K562 (cell line): ENCODE measurements around the gene RETN. TPM values are rescaled to one million over a fixed set of nuclear protein-coding genes. Genes with fewer than 3 reads are reported as not detected.

ENCODE experiments used
- ATAC-seq: fragments of 200-7000 bp; cut with Tn5 transposase; 3 replicates; pipeline ENCODE4 v1.9.1; 2020; ENCODE audit warnings: moderate library complexity
- BruUV-seq: library from RNA; stranded (reverse); fragments of 400-500 nt; replicated peaks from 2 replicates; lab custom pipeline; 2021; lab: Mats Ljungman, UMichigan
- CTCF ChIA-PET: fragments of 300-600 bp; formaldehyde crosslinking; extraction: SDS; loops from one replicate; lab custom pipeline; 2021; ENCODE audit warnings: low intra/inter-chr PET ratio; lab: Yijun Ruan, JAX
- POLR2A ChIA-PET: fragments of 300-600, 350-650 bp; sonication (Branson Sonifier 250); formaldehyde crosslinking; extraction: SDS; loops from one replicate; lab custom pipeline; 2021; ENCODE audit warnings: antibody characterized with exemption, inconsistent platforms; lab: Yijun Ruan, JAX
- DNase-seq, 4 experiments: peaks; one replicate each; pipeline versions ENCODE4 v3.0.0 to v3.0.0-alpha.2; 2011 to 2018; ENCODE audit warnings: low spot score in 3 of 4, mixed read lengths in 3 of 4; ENCODE audit errors: extremely low read depth in 1 of 4
- FAIRE-seq: peaks from 2 replicates; lab custom pipeline; 2011; peaks lifted over from hg19 to GRCh38; lab: Jason Lieb, UNC
- H2AFZ ChIP-seq: 2 replicates; pipeline ENCODE4 v1.6.0; 2011; ENCODE audit warnings: low read depth, low read length, control low read depth, inconsistent platforms
- H3K27ac ChIP-seq: fragments of 200-600 bp; 3 replicates; pipeline ENCODE4 v1.8.0; 2011; ENCODE audit warnings: low read depth, mild to moderate bottlenecking, control low read depth, inconsistent platforms, low read length, moderate library complexity, mixed read lengths; ENCODE audit errors: extremely low read depth
- H3K27me3 ChIP-seq, 2 experiments: fragments of 300-600 bp in 1 of 2; 2 replicates in 1 of 2; 3 replicates in 1 of 2; pipeline versions ENCODE4 v1.6.0 to v1.8.0; 2011; ENCODE audit warnings: inconsistent platforms in 2 of 2, low read length in 2 of 2, mild to moderate bottlenecking in 1 of 2, mixed read lengths in 1 of 2, moderate library complexity in 1 of 2; ENCODE audit not compliant: control insufficient read depth in 2 of 2, insufficient read depth in 2 of 2
- H3K36me3 ChIP-seq: fragments of 300-600 bp; 3 replicates; pipeline ENCODE4 v1.8.0; 2011; ENCODE audit warnings: mild to moderate bottlenecking, low read length, inconsistent platforms; ENCODE audit not compliant: control insufficient read depth, insufficient read depth
- H3K4me1 ChIP-seq, 2 experiments: fragments of 200-600 bp in 1 of 2; replicated peaks in 1 of 2; 2 replicates in 1 of 2; 3 replicates in 1 of 2; pipeline versions ENCODE4 v1.5.1 to v1.8.0; 2011; ENCODE audit warnings: inconsistent platforms in 2 of 2, low read length in 2 of 2, mild to moderate bottlenecking in 1 of 2, mixed read lengths in 1 of 2, moderate library complexity in 1 of 2; ENCODE audit not compliant: control insufficient read depth in 2 of 2, insufficient read depth in 2 of 2
- H3K4me2 ChIP-seq: 2 replicates; pipeline ENCODE4 v1.6.1; 2011; ENCODE audit warnings: low read length, control low read depth, inconsistent platforms, mixed read lengths; ENCODE audit not compliant: insufficient read depth
- H3K4me3 ChIP-seq: fragments of 200-600 bp; sonication (generic), shearing (Covaris generic); 2 replicates; pipeline ENCODE4 v1.5.1; 2016; ENCODE audit warnings: control low read depth, inconsistent platforms
- H3K79me2 ChIP-seq: fragments of 200-600 bp; 3 replicates; pipeline ENCODE4 v1.8.0; 2011; ENCODE audit warnings: low read length, inconsistent platforms; ENCODE audit not compliant: control insufficient read depth, insufficient read depth
- H3K9ac ChIP-seq, 2 experiments: 2 replicates each; pipeline versions ENCODE4 v1.6.0 to v1.6.1; 2011; ENCODE audit warnings: low read depth in 2 of 2, low read length in 2 of 2, control low read depth in 1 of 2, inconsistent platforms in 1 of 2, mild to moderate bottlenecking in 1 of 2, mixed read lengths in 1 of 2; ENCODE audit not compliant: insufficient read depth in 1 of 2
- H3K9me1 ChIP-seq: one replicate; pipeline ENCODE4 v1.6.0; 2011; ENCODE audit warnings: inconsistent platforms, mild to moderate bottlenecking, low read length, moderate library complexity; ENCODE audit not compliant: control insufficient read depth, insufficient read depth
- H3K9me3 ChIP-seq: replicated peaks from 2 replicates; pipeline ENCODE4 v1.5.1; 2011; ENCODE audit warnings: low read depth, low read length, inconsistent platforms; ENCODE audit not compliant: control insufficient read depth, insufficient read depth
- H4K20me1 ChIP-seq: replicated peaks from 2 replicates; pipeline ENCODE4 v1.6.1; 2011; ENCODE audit warnings: low read length, inconsistent platforms, mixed read lengths; ENCODE audit not compliant: control insufficient read depth, insufficient read depth
- BACH1 ChIP-seq: fragments of 200-800 bp; sonication (Bioruptor generic); IDR thresholded peaks from 2 replicates; pipeline ENCODE4 v1.6.1; 2016; ENCODE audit warnings: missing genetic modification characterization, missing compliant biosample characterization
- DMBX1 ChIP-seq: fragments of 250-450 bp; sonication (Bioruptor Pico); IDR thresholded peaks from 2 replicates; pipeline ENCODE4 v1.8.0; 2022; ENCODE audit warnings: inconsistent platforms, mild to moderate bottlenecking, moderate library complexity, borderline replicate concordance
- GTF3C2 ChIP-seq: IDR thresholded peaks from 3 replicates; pipeline ENCODE4 v1.6.1; 2011; ENCODE audit warnings: borderline replicate concordance, mild to moderate bottlenecking, moderate library complexity; ENCODE audit not compliant: insufficient read length; ENCODE audit errors: extremely low read depth
- HBP1 ChIP-seq: fragments of 450-650 bp; formaldehyde crosslinking; IDR thresholded peaks from 2 replicates; pipeline ENCODE4 v1.4.0; 2022; ENCODE audit warnings: missing genetic modification characterization
- HDAC3 ChIP-seq: fragments of 450-650 bp; IDR thresholded peaks from 2 replicates; pipeline ENCODE4 v1.6.1; 2018; ENCODE audit warnings: borderline replicate concordance, mild to moderate bottlenecking, moderate library complexity; ENCODE audit not compliant: partially characterized antibody
- HDAC8 ChIP-seq: fragments of 450-650 bp; IDR thresholded peaks from 2 replicates; pipeline ENCODE4 v1.6.1; 2016; ENCODE audit warnings: mild to moderate bottlenecking, missing genetic modification characterization, moderate library complexity, missing compliant biosample characterization
- IFI16 ChIP-seq: fragments of 250-450 bp; sonication (Bioruptor Pico); IDR thresholded peaks from 2 replicates; pipeline ENCODE4 v2.1.2; 2022; ENCODE audit warnings: mild to moderate bottlenecking, inconsistent platforms
- MYC ChIP-seq, 2 experiments: fragments of 250-450 bp in 1 of 2; sonication (Bioruptor Pico) in 1 of 2; IDR thresholded peaks; 2 replicates each; pipeline versions ENCODE4 v1.5.1 to v1.6.1; 2012 to 2021; ENCODE audit warnings: low read depth in 2 of 2, borderline replicate concordance in 1 of 2, improper control_type of control experiment in 1 of 2, low read length in 1 of 2, mild to moderate bottlenecking in 1 of 2, moderate library complexity in 1 of 2
- PHF20 ChIP-seq: fragments of 450-650 bp; IDR thresholded peaks from 2 replicates; pipeline ENCODE4 v1.6.1; 2018; ENCODE audit not compliant: partially characterized antibody
- SP1 ChIP-seq: sonication (generic); formaldehyde crosslinking; IDR thresholded peaks from 2 replicates; pipeline ENCODE4 v1.8.1; 2022; ENCODE audit warnings: mild to moderate bottlenecking, missing genetic modification reagents
- ZFX ChIP-seq: sonication (generic); formaldehyde crosslinking; IDR thresholded peaks from 2 replicates; pipeline ENCODE4 v1.8.0; 2022; ENCODE audit warnings: mild to moderate bottlenecking, missing genetic modification reagents, moderate library complexity
- ZNF224 ChIP-seq: sonication (generic); formaldehyde crosslinking; IDR thresholded peaks from 2 replicates; pipeline ENCODE4 v1.8.0; 2022; ENCODE audit warnings: mild to moderate bottlenecking, missing genetic modification reagents
- ZSCAN29 ChIP-seq: fragments of 450-650 bp; IDR thresholded peaks from 2 replicates; pipeline ENCODE4 v1.6.1; 2017
- WGBS: fragments of 100-300 bp; shearing (Covaris generic); methylation state at CpG from one replicate; pipeline ENCODE4 v1.1.6; 2016; ENCODE audit warnings: low coverage, mixed read lengths; ENCODE audit not compliant: insufficient coverage; ENCODE audit errors: missing lambda C conversion rate; 5-methylcytosine and 5-hydroxymethylcytosine counted together
- in situ Hi-C: fragments of 300-500 bp; cut with MboI; formaldehyde crosslinking; loops from 4 replicates; pipeline ENCODE4 v1.15.0; 2018; ENCODE audit warnings: inconsistent platforms, mixed read lengths
- intact Hi-C: fragments of 100-400 bp; cut with micrococcal nuclease; formaldehyde crosslinking; loops from 2 replicates; pipeline ENCODE4 v1.14.2; 2022
- polyA plus RNA-seq, 8 experiments: library from polyadenylated mRNA; depleted of rRNA in 4 of 8; stranded (reverse) in 5 of 8; unstranded in 3 of 8; fragments of >200 nt; fragmentation: Nextera tagmentation in 2 of 8; fragmentation: Illumina TruSeq in 1 of 8; extraction: Ambion mirVana in 2 of 8; extraction: Trizol in 1 of 8; gene quantifications; 2 replicates each; pipeline versions ENCODE4 v1.2.1 to v1.2.3, GENCODE V29; 2011 to 2014; ENCODE audit warnings: inconsistent platforms in 1 of 8, missing spikeins in 1 of 8
- total RNA-seq, 7 experiments: library from RNA; depleted of rRNA in 6 of 7; stranded (reverse); fragments of >200 nt in 6 of 7; fragmentation: Illumina TruSeq in 2 of 7; extraction: Trizol in 2 of 7; gene quantifications; 2 replicates each; pipeline versions ENCODE4 v1.2.1 to v1.2.3, GENCODE V29; 2011 to 2021; ENCODE audit warnings: low replicate concordance in 1 of 7

RETN gene
- total and polyA plus RNA-seq, 9 of the 15 experiments (the other 6 are each of a cell fraction or from before 2014, with no cell fraction given), result not detected

GRCh38 chr19:7663706-7664105 lies 5.1 kb upstream of the RETN start:
- WGBS, result 40% methylated on average over 7 of the region's 7 CpGs
- in situ Hi-C loops, result no loop called here
- H3K9me3 ChIP-seq, result no peaks in the 10 kb centered on the region
- POLR2A ChIA-PET, result interaction anchor here (0.7 to 1.3 kb wide), 3 partner anchors 10 to 34 kb away, joined by 3 to 4 read pairs (median 3); partner anchors contain the start of gene PET100
- intact Hi-C loops, result no loop called here
- ATAC-seq (no peak), FAIRE-seq (no peak), DNase-seq (no peak)
- H3K36me3 ChIP-seq, result no peaks in the 10 kb centered on the region
- no peaks in the 10 kb centered on the region for H3K4me1 ChIP-seq
- no peak overlapping the region for H3K4me2 ChIP-seq
- H3K27me3 ChIP-seq, result peaks cover 12 to 21% of the 10 kb centered on the region in 2 experiments; a peak in 4 of 5 replicates
- H3K27ac ChIP-seq, result no peak overlapping the region
- H3K79me2 ChIP-seq, result no peaks in the 10 kb centered on the region
- no peaks in the 10 kb centered on the region for H4K20me1 ChIP-seq
- no TSS peak for BruUV-seq
- CTCF ChIA-PET, result no interaction called here
- H3K9ac ChIP-seq, result no peak overlapping the region
- H2AFZ ChIP-seq, result no peak overlapping the region
- no peak overlapping the region for H3K4me3 ChIP-seq
- no peaks in the 10 kb centered on the region for H3K9me1 ChIP-seq
- TF ChIP-seq SP1 (CRISPR knock-in tag), result no peak
- TF ChIP-seq HDAC3, result no peak
- TF ChIP-seq ZFX (CRISPR knock-in tag), result no peak
- TF ChIP-seq ZSCAN29, result no peak
- no peak for TF ChIP-seq BACH1 (tag)
- TF ChIP-seq MYC (IDR thresholded peaks at IDR 0.05; ENCODE audit: low read depth, low read length), result no peak
- no peak for TF ChIP-seq MYC (CRISPR knock-in tag; IDR thresholded peaks at IDR 0.05; ENCODE audit: borderline replicate concordance, low read depth)
- TF ChIP-seq HDAC8, result no peak
- TF ChIP-seq PHF20, result no peak
- TF ChIP-seq GTF3C2, result no peak
- no peak for TF ChIP-seq ZNF224 (CRISPR knock-in tag)
- no peak for TF ChIP-seq HBP1 (CRISPR knock-in tag)
- no peak for TF ChIP-seq DMBX1 (CRISPR knock-in tag)
- no peak for TF ChIP-seq IFI16 (CRISPR knock-in tag)
